Naive thymus-derived CD4-positive, alpha-beta T cell (primary cell): ENCODE results near the gene ZNF548. TPM values are rescaled to one million over a fixed set of nuclear protein-coding genes. Genes with fewer than 3 reads are reported as not detected.

Experiments
- ATAC-seq: fragments of 150-1000 bp; cut with Tn5 transposase; 2 replicates; pipeline ENCODE4 v1.10.0; 2021; ENCODE audit warnings: mild to moderate bottlenecking, moderate library complexity
- CTCF ChIA-PET: fragments of 350-600 bp; sonication (Branson Sonifier 250); formaldehyde crosslinking; loops from one replicate; lab custom pipeline; 2021; ENCODE audit warnings: antibody characterized with exemption; lab: Charles Lee
- POLR2A ChIA-PET: fragments of 350-600 bp; sonication (Branson Sonifier 250); formaldehyde crosslinking; loops from one replicate; lab custom pipeline; 2021; ENCODE audit warnings: antibody characterized with exemption, inconsistent platforms; lab: Charles Lee
- DNase-seq, 9 donors: peaks; one replicate each; pipeline versions ENCODE4 v3.0.0 to v3.0.0-alpha.2; 2020 to 2022; ENCODE audit warnings: mixed read lengths in 1 of 9
- H3K27ac ChIP-seq: one replicate; pipeline ENCODE4 v1.7.0; 2013; ENCODE audit warnings: mild to moderate bottlenecking, low read depth, low read length, moderate library complexity
- H3K27me3 ChIP-seq, 2 donors: one replicate each; pipeline ENCODE4 v1.7.0; 2013; ENCODE audit warnings: low read length in 2 of 2, mild to moderate bottlenecking in 2 of 2, moderate library complexity in 2 of 2; ENCODE audit not compliant: control insufficient read depth in 2 of 2, insufficient read depth in 2 of 2
- H3K36me3 ChIP-seq, 3 experiments: 1 replicate in 2 of 3; 2 replicates in 1 of 3; pipeline ENCODE4 v1.7.0; 2013; ENCODE audit warnings: low read length in 3 of 3, mild to moderate bottlenecking in 3 of 3, moderate library complexity in 1 of 3; ENCODE audit not compliant: insufficient read depth in 3 of 3, control insufficient read depth in 2 of 3
- H3K4me1 ChIP-seq, 2 donors: one replicate each; pipeline ENCODE4 v1.7.0; 2013; ENCODE audit warnings: low read length in 2 of 2, mild to moderate bottlenecking in 2 of 2, moderate library complexity in 1 of 2; ENCODE audit not compliant: control insufficient read depth in 2 of 2, insufficient read depth in 2 of 2
- H3K4me3 ChIP-seq: 2 replicates; pipeline ENCODE4 v1.7.0; 2013; ENCODE audit warnings: mild to moderate bottlenecking, low read length
- H3K9me3 ChIP-seq, 3 experiments: 1 replicate in 2 of 3; 2 replicates in 1 of 3; pipeline ENCODE4 v1.7.0; 2013; ENCODE audit warnings: low read length in 3 of 3; ENCODE audit not compliant: control insufficient read depth in 2 of 3
- H3K27ac Mint-ChIP-seq, 9 donors: one replicate each; pipeline ENCODE4 v1.8.0; 2020 to 2022; ENCODE audit warnings: mixed read lengths in 9 of 9, mild to moderate bottlenecking in 8 of 9, moderate library complexity in 5 of 9, inconsistent platforms in 2 of 9
- H3K27me3 Mint-ChIP-seq, 5 donors: one replicate each; pipeline ENCODE4 v1.8.0; 2021 to 2022; ENCODE audit warnings: mixed read lengths in 5 of 5, mild to moderate bottlenecking in 1 of 5
- H3K36me3 Mint-ChIP-seq, 5 donors: one replicate each; pipeline ENCODE4 v1.8.0; 2020 to 2022; ENCODE audit warnings: mixed read lengths in 5 of 5, mild to moderate bottlenecking in 3 of 5, inconsistent platforms in 1 of 5
- H3K4me1 Mint-ChIP-seq, 7 donors: one replicate each; pipeline ENCODE4 v1.8.0; 2020 to 2022; ENCODE audit warnings: mixed read lengths in 7 of 7, mild to moderate bottlenecking in 3 of 7, inconsistent platforms in 1 of 7
- H3K4me3 Mint-ChIP-seq, 10 donors: one replicate each; pipeline ENCODE4 v1.8.0; 2020 to 2022; ENCODE audit warnings: mild to moderate bottlenecking in 10 of 10, mixed read lengths in 10 of 10, moderate library complexity in 6 of 10, inconsistent platforms in 2 of 10
- H3K9me3 Mint-ChIP-seq, 11 donors: one replicate each; pipeline ENCODE4 v1.8.0; 2020 to 2022; ENCODE audit warnings: mixed read lengths in 11 of 11, mild to moderate bottlenecking in 4 of 11, inconsistent platforms in 1 of 11, moderate library complexity in 1 of 11
- intact Hi-C, 2 donors: fragments of 100-400 bp; cut with micrococcal nuclease; formaldehyde crosslinking; loops; one replicate each; pipeline ENCODE4 v1.15.1; 2023
- polyA plus RNA-seq, 2 donors: library from polyadenylated mRNA; unstranded; fragments of 300-500 nt; fragmentation: Illumina TruSeq; gene quantifications; one replicate each; pipeline ENCODE4 v1.2.3, GENCODE V29; 2021
- total RNA-seq, 6 experiments: library from RNA in 5 of 6; stranded (reverse) in 5 of 6; gene quantifications; 1 replicate in 5 of 6; 2 replicates in 1 of 6; pipeline ENCODE4 v1.2.3 and lab custom pipeline; 2021 to 2026

Gene ZNF548
- total and polyA plus RNA-seq, 7 experiments from 2014 or later: 16.2 to 115 (median 66.5) TPM

GRCh38 chr19:57434386-57435061 is 44.9 kb downstream of the ZNF548 start:
- Mint-ChIP-seq H3K4me1 (peaks cover 23 to 41% (median 31%) of the 10 kb centered on the region in 7 donors), H3K36me3 (peaks cover 20 to 50% (median 31%) of the 10 kb centered on the region in 5 donors), H3K9me3 (peaks cover under 1 to 38% (median 21%) of the 10 kb centered on the region in 11 donors), H3K4me3 (peak overlapping the region; percentile 92 to 100 (median 98)), H3K27me3 (no peaks in the 10 kb centered on the region), H3K27ac (peak overlapping the region; percentile 79 to 98 (median 95))
- ChIA-PET CTCF (no interaction called here), POLR2A (interaction anchor here (0.6 to 1.7 kb wide), 7 partner anchors 15 to 751 kb away, joined by 3 to 6 read pairs (median 3); partner anchors contain the start of genes TRAPPC2B, ZNF134, ZNF274 and ZNF547)
- no peaks in the 10 kb centered on the region for H3K27me3 ChIP-seq
- no peak for DNase-seq
- no peak for ATAC-seq
- intact Hi-C loops: loop anchor here (1.0 to 5.0 kb wide), 24 partner anchors 23 to 1041 kb away; partner anchors contain the start of genes TRAPPC2B (in 2 of the 2), ZNF134 (in 2 of the 2), ZNF17 (in 2 of the 2) and ZNF304 (in 2 of the 2)
- peak overlapping the region; percentile 75 for H3K4me3 ChIP-seq
- peak overlapping the region; percentile 77 for H3K27ac ChIP-seq
- H3K9me3 ChIP-seq: no peaks in the 10 kb centered on the region
- H3K36me3 ChIP-seq: peaks cover 0 to 23% (median 6%) of the 10 kb centered on the region in 3 experiments
- peaks cover 7 to 14% of the 10 kb centered on the region in 2 donors for H3K4me1 ChIP-seq

- peak within 1 kb of the TSS; percentile 75 for H3K4me3 ChIP-seq
- peaks cover 0 to 26% (median 6%) of the 10 kb centered on the region in 3 experiments for H3K36me3 ChIP-seq
- Mint-ChIP-seq H3K4me1 (peaks cover 23 to 42% (median 38%) of the 10 kb centered on the region in 7 donors), H3K36me3 (peaks cover 28 to 57% (median 39%) of the 10 kb centered on the region in 5 donors), H3K27ac (peak within 1 kb of the TSS; percentile 79 to 98 (median 95)), H3K9me3 (peaks cover 7 to 46% (median 28%) of the 10 kb centered on the region in 11 donors), H3K27me3 (no peaks in the 10 kb centered on the region), H3K4me3 (peak within 1 kb of the TSS; percentile 92 to 100 (median 98))
- H3K4me1 ChIP-seq: peaks cover 7 to 14% of the 10 kb centered on the region in 2 donors
- CTCF ChIA-PET: no interaction called here
- peak; percentile 76 to 100 (median 96) for DNase-seq
- intact Hi-C loops: loop anchor here (1.0 to 5.0 kb wide), 24 partner anchors 24 to 1042 kb away; partner anchors contain the start of genes TRAPPC2B (in 2 of the 2), ZNF134 (in 2 of the 2), ZNF17 (in 2 of the 2) and ZNF304 (in 2 of the 2)
- H3K9me3 ChIP-seq: peaks cover 0 to 6% (median 3%) of the 10 kb centered on the region in 3 experiments
- POLR2A ChIA-PET: interaction anchor here (0.6 to 1.7 kb wide), 7 partner anchors 16 to 750 kb away, joined by 3 to 6 read pairs (median 3); partner anchors contain the start of genes TRAPPC2B, ZNF134, ZNF274 and ZNF547
- ATAC-seq: peak; percentile 100
- H3K27me3 ChIP-seq: no peaks in the 10 kb centered on the region
- peak within 1 kb of the TSS; percentile 77 for H3K27ac ChIP-seq
Measured at GRCh38 chr19:57435062-57435978, 45.7 kb downstream of the ZNF548 start, which contains the start of gene ZNF749. Gene ZNF749, plus strand, starts transcription at chr19:57435325. Its CDS starts 254 bp downstream, at chr19:57435579.

GRCh38 chr19:57436417-57436816 is 46.8 kb downstream of the ZNF548 start:
- H3K4me1 Mint-ChIP-seq: peaks cover 23 to 45% (median 38%) of the 10 kb centered on the region in 7 donors
- H3K27ac Mint-ChIP-seq: peak overlapping the region in 6 of 9 donors; percentile 47 to 97 (median 95)

GRCh38 chr19:57437931-57438330 is 48.3 kb downstream of the ZNF548 start:
- peaks cover 23 to 45% (median 38%) of the 10 kb centered on the region in 7 donors for H3K4me1 Mint-ChIP-seq
- H3K27ac Mint-ChIP-seq: no peak overlapping the region
- Histone ChIP-seq H3K4me1 (peaks cover 7 to 14% of the 10 kb centered on the region in 2 donors), H3K27ac (no peak overlapping the region), H3K27me3 (no peaks in the 10 kb centered on the region), H3K4me3 (no peak overlapping the region), H3K36me3 (peaks cover 0 to 45% (median 7%) of the 10 kb centered on the region in 3 experiments), H3K9me3 (peaks cover 0 to 25% (median 5%) of the 10 kb centered on the region in 3 experiments)
- peak overlapping the region in 1 of 10 donors; percentile 13 for H3K4me3 Mint-ChIP-seq
- ATAC-seq (no peak), DNase-seq (no peak)
- no peaks in the 10 kb centered on the region for H3K27me3 Mint-ChIP-seq
- peaks cover 48 to 70% (median 63%) of the 10 kb centered on the region in 5 donors for H3K36me3 Mint-ChIP-seq
- peaks cover 14 to 67% (median 47%) of the 10 kb centered on the region in 11 donors for H3K9me3 Mint-ChIP-seq
- POLR2A ChIA-PET: interaction anchor here (0.6 kb wide), 1 partner anchor 542 kb away, joined by 3 read pairs; no protein-coding TSS in a partner anchor
- intact Hi-C loops: loop anchor here in 1 of 2 donors (5.0 kb wide), 1 partner anchor 949 kb away; the partner anchor contains the start of gene RPS5
- CTCF ChIA-PET: no interaction called here

More at GRCh38 chr19:57436417-57436816, 46.8 kb downstream of the ZNF548 start:
- H3K9me3 Mint-ChIP-seq: peaks cover 7 to 53% (median 34%) of the 10 kb centered on the region in 11 donors
- ATAC-seq (no peak), DNase-seq (no peak)
- ChIA-PET POLR2A (no interaction called here), CTCF (no interaction called here)
- H3K4me3 Mint-ChIP-seq: peak overlapping the region; percentile 92 to 100 (median 98)
- Histone ChIP-seq H3K27me3 (no peaks in the 10 kb centered on the region), H3K27ac (no peak overlapping the region), H3K4me1 (peaks cover 7 to 14% of the 10 kb centered on the region in 2 donors), H3K36me3 (peaks cover 0 to 30% (median 6%) of the 10 kb centered on the region in 3 experiments), H3K4me3 (peak overlapping the region; percentile 75), H3K9me3 (peaks cover 0 to 10% (median 3%) of the 10 kb centered on the region in 3 experiments)
- peaks cover 35 to 63% (median 48%) of the 10 kb centered on the region in 5 donors for H3K36me3 Mint-ChIP-seq
- H3K27me3 Mint-ChIP-seq: no peaks in the 10 kb centered on the region
- intact Hi-C loops: loop anchor here in 1 of 2 donors (5.0 kb wide), 1 partner anchor 951 kb away; the partner anchor contains the start of gene RPS5

GRCh38 chr19:57438925-57439324 is 49.3 kb downstream of the ZNF548 start:
- Histone ChIP-seq H3K36me3 (peaks cover 0 to 55% (median 14%) of the 10 kb centered on the region in 3 experiments), H3K4me1 (peaks cover 7 to 14% of the 10 kb centered on the region in 2 donors), H3K4me3 (no peak overlapping the region), H3K27ac (no peak overlapping the region), H3K9me3 (peaks cover 0 to 35% (median 12%) of the 10 kb centered on the region in 3 experiments), H3K27me3 (no peaks in the 10 kb centered on the region)
- peaks cover 14 to 77% (median 55%) of the 10 kb centered on the region in 11 donors for H3K9me3 Mint-ChIP-seq
- H3K4me3 Mint-ChIP-seq: peak overlapping the region in 3 of 10 donors; percentile 25 to 68 (median 52)
- intact Hi-C loops: loop anchor here in 1 of 2 donors (5.0 kb wide), 1 partner anchor 948 kb away; the partner anchor contains the start of gene RPS5
- DNase-seq (no peak), ATAC-seq (no peak)
- CTCF ChIA-PET: no interaction called here
- peaks cover 58 to 77% (median 73%) of the 10 kb centered on the region in 5 donors for H3K36me3 Mint-ChIP-seq
- no peaks in the 10 kb centered on the region for H3K27me3 Mint-ChIP-seq
- POLR2A ChIA-PET: no interaction called here
- H3K27ac Mint-ChIP-seq: no peak overlapping the region
- H3K4me1 Mint-ChIP-seq: peaks cover 23 to 44% (median 38%) of the 10 kb centered on the region in 7 donors
